ENCODE data around the gene SLC43A1.

DNA sequence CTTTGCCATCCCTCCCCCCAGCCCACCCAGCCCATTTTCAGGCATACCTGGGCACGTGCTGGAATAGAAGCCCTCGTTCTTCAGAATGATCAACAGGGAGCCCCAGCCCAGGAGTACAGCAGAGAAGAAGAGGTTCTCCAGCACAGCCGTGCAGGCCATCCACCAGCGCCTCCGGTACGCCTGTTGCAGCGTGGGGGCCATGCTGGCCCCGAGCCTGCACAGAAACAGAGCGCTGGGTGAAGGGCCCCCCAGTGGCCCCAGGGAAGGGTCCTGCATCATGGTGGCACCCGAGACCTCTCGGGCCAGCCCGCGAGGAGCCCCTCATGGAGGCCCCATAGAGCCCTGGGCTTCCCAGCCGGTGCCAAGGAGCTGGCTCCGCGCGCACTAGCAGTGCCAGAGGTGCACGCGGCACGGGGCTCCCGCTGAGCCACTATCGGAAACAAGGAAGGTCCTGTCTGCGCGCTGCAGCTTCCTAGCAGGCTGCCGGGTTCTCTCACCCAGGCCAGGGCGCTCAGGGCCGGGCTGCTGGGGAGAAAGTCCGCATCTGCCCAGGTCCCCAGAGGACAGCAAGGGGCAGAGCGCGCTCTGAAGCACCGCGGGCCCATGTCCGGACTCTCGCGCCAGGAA lies 1.5 kb downstream of the SLC43A1 start:
- no peak for TF ChIP-seq POLR2A (IDR thresholded peaks at IDR 0.05)
- TF ChIP-seq, protein P1, sequence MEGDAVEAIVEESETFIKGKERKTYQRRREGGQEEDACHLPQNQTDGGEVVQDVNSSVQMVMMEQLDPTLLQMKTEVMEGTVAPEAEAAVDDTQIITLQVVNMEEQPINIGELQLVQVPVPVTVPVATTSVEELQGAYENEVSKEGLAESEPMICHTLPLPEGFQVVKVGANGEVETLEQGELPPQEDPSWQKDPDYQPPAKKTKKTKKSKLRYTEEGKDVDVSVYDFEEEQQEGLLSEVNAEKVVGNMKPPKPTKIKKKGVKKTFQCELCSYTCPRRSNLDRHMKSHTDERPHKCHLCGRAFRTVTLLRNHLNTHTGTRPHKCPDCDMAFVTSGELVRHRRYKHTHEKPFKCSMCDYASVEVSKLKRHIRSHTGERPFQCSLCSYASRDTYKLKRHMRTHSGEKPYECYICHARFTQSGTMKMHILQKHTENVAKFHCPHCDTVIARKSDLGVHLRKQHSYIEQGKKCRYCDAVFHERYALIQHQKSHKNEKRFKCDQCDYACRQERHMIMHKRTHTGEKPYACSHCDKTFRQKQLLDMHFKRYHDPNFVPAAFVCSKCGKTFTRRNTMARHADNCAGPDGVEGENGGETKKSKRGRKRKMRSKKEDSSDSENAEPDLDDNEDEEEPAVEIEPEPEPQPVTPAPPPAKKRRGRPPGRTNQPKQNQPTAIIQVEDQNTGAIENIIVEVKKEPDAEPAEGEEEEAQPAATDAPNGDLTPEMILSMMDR (IDR thresholded peaks at IDR 0.05): no peak
- TF ChIP-seq EP300 (IDR thresholded peaks at IDR 0.05): no peak
